Ovary (tissue), 3 donors: ENCODE results near the gene ULBP3.

Source experiments
- CTCF ChIP-seq, 3 donors: fragments of 450-650 bp in 2 of 3; fragments of 200-600 bp in 1 of 3; IDR thresholded peaks; one replicate each; pipeline versions ENCODE4 v1.5.1 to v1.8.0; 2016 to 2022; ENCODE audit warnings: antibody characterized with exemption in 3 of 3, mild to moderate bottlenecking in 1 of 3
- POLR2A ChIP-seq: fragments of 450-650 bp; IDR thresholded peaks from one replicate; pipeline ENCODE4 v1.6.1; 2017; ENCODE audit warnings: antibody characterized with exemption, mild to moderate bottlenecking, moderate library complexity
- donor health status: DM: no; HTN: no; CAD: no.

DNA sequence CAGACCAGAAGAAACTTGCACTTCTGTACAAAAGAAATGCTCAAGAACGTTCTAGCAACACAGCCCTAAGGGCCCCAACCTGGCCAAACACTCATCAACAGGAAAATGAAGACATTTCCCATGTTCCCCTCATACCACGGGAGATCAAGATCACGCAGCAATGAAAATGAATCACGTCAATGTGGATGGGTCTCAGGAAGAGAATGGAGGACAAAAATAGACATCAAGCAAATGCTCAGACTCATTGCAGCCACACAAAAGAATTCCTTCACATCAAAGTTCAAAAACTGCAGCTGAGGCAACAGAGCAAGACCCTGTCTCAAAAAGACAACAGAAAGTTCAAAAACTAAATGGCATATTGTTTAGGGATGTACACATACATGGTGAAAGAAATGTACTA, 18.1 kb downstream of the ULBP3 start:
- TF ChIP-seq CTCF (IDR thresholded peaks at IDR 0.05) = no peak
- no peak for TF ChIP-seq POLR2A
